GM12878 (cell line): ENCODE data around the gene TBRG1. TPM values are rescaled to one million over a fixed set of nuclear protein-coding genes. Genes with fewer than 3 reads are reported as not detected.

ENCODE experiments used
- ATAC-seq: fragments of 200-7000 bp; cut with Tn5 transposase; 3 replicates; pipeline ENCODE4 v1.9.1; 2020; ENCODE audit warnings: mild to moderate bottlenecking, moderate library complexity
- BruUV-seq: library from RNA; stranded (reverse); fragments of 400-500 nt; replicated peaks from 2 replicates; lab custom pipeline; 2021; lab: Mats Ljungman, UMichigan
- CTCF ChIA-PET: fragments of 300-600 bp; sonication (Branson Sonifier 250); formaldehyde crosslinking; extraction: SDS; loops from one replicate; lab custom pipeline; 2021; ENCODE audit warnings: inconsistent platforms; lab: Yijun Ruan, JAX
- POLR2A ChIA-PET: fragments of 350-600 bp; formaldehyde crosslinking; extraction: SDS; loops from one replicate; lab custom pipeline; 2021; ENCODE audit warnings: inconsistent platforms; lab: Charles Lee
- RAD21 ChIA-PET: fragments of 300-600 bp; sonication (Branson Sonifier 250); formaldehyde crosslinking; loops from one replicate; lab custom pipeline; 2023; ENCODE audit warnings: antibody characterized with exemption; ENCODE audit not compliant: unreplicated experiment; lab: Charles Lee
- SMC1A ChIA-PET: fragments of 300-600 bp; sonication (Branson Sonifier 250); formaldehyde crosslinking; loops from one replicate; lab custom pipeline; 2023; ENCODE audit not compliant: unreplicated experiment, uncharacterized antibody; lab: Charles Lee
- DNase-seq: peaks from one replicate; pipeline ENCODE4 v3.0.0-alpha.2; 2011; ENCODE audit warnings: low read depth, low spot score
- FAIRE-seq: peaks from 3 replicates; lab custom pipeline; 2011; peaks lifted over from hg19 to GRCh38; lab: Jason Lieb, UNC
- H2AFZ ChIP-seq: 2 replicates; pipeline ENCODE4 v1.6.0; 2011; ENCODE audit warnings: low read depth, low read length, control low read depth; ENCODE audit not compliant: control insufficient read depth
- H3K27ac ChIP-seq: 2 replicates; pipeline ENCODE4 v1.5.1; 2011; ENCODE audit warnings: control low read depth; ENCODE audit not compliant: control insufficient read depth, insufficient read depth
- H3K27me3 ChIP-seq, 2 experiments: replicated peaks in 1 of 2; 2 replicates each; pipeline versions ENCODE4 v1.6.0 to v1.6.1; 2011; ENCODE audit warnings: low read length in 1 of 2; ENCODE audit not compliant: control insufficient read depth in 2 of 2, insufficient read depth in 2 of 2
- H3K36me3 ChIP-seq, 2 experiments: 2 replicates each; pipeline ENCODE4 v1.5.1; 2011; ENCODE audit warnings: low read length in 1 of 2; ENCODE audit not compliant: control insufficient read depth in 2 of 2, insufficient read depth in 2 of 2
- H3K4me1 ChIP-seq: 2 replicates; pipeline ENCODE4 v1.6.1; 2011; ENCODE audit warnings: mild to moderate bottlenecking, low read length, moderate library complexity, mixed read lengths; ENCODE audit not compliant: control insufficient read depth, insufficient read depth
- H3K4me2 ChIP-seq: 2 replicates; pipeline ENCODE4 v1.6.0; 2011; ENCODE audit warnings: control low read depth; ENCODE audit not compliant: control insufficient read depth, insufficient read depth
- H3K4me3 ChIP-seq: fragments of 200-600 bp; sonication (generic); 2 replicates; pipeline ENCODE4 v1.5.1; 2016
- H3K79me2 ChIP-seq: 2 replicates; pipeline ENCODE4 v1.6.0; 2011; ENCODE audit warnings: low read length; ENCODE audit not compliant: control insufficient read depth, insufficient read depth
- H3K9ac ChIP-seq: 2 replicates; pipeline ENCODE4 v1.8.0; 2011; ENCODE audit warnings: low read length, control low read depth, mixed read lengths; ENCODE audit not compliant: control insufficient read depth, insufficient read depth
- H3K9me3 ChIP-seq: replicated peaks from 3 replicates; pipeline ENCODE4 v1.5.1; 2011; ENCODE audit warnings: mild to moderate bottlenecking, low read length; ENCODE audit not compliant: control insufficient read depth, insufficient read depth
- H4K20me1 ChIP-seq: 2 replicates; pipeline ENCODE4 v1.6.0; 2011; ENCODE audit not compliant: control insufficient read depth, insufficient read depth
- BMI1 ChIP-seq: fragments of 450-650 bp; IDR thresholded peaks from 2 replicates; pipeline ENCODE4 v1.6.1; 2016; ENCODE audit warnings: mild to moderate bottlenecking, moderate library complexity, borderline replicate concordance
- DPF2 ChIP-seq: fragments of 450-650 bp; IDR thresholded peaks from 2 replicates; pipeline ENCODE4 v1.6.1; 2017; ENCODE audit warnings: mild to moderate bottlenecking
- LARP7 ChIP-seq: fragments of 450-650 bp; IDR thresholded peaks from 2 replicates; pipeline ENCODE4 v1.6.1; 2017; ENCODE audit warnings: mild to moderate bottlenecking
- MAX ChIP-seq: IDR thresholded peaks from 2 replicates; pipeline ENCODE4 v1.6.1; 2012; ENCODE audit warnings: low read depth, low read length, improper control_type of control experiment
- NR2F1 ChIP-seq: fragments of 450-650 bp; conservative IDR thresholded peaks from 2 replicates; pipeline ENCODE4 v1.6.1; 2017; ENCODE audit warnings: mild to moderate bottlenecking
- RAD51 ChIP-seq: fragments of 450-650 bp; IDR thresholded peaks from 2 replicates; pipeline ENCODE4 v1.6.1; 2016; ENCODE audit warnings: moderate library complexity, mild to moderate bottlenecking, inconsistent platforms
- SP1 ChIP-seq: IDR thresholded peaks from one replicate; pipeline ENCODE4 v1.6.1; 2011; ENCODE audit warnings: low read depth, low read length
- TCF3 ChIP-seq: IDR thresholded peaks from 2 replicates; pipeline ENCODE4 v1.6.1; 2012; ENCODE audit warnings: low read depth, mild to moderate bottlenecking, low read length, borderline replicate concordance; ENCODE audit not compliant: insufficient read depth
- ZBTB11 ChIP-seq: fragments of 450-650 bp; formaldehyde crosslinking; IDR thresholded peaks from 2 replicates; pipeline ENCODE4 v1.5.0; 2022; ENCODE audit warnings: mild to moderate bottlenecking, missing genetic modification characterization
- ZNF622 ChIP-seq: fragments of 450-650 bp; IDR thresholded peaks from 2 replicates; pipeline ENCODE4 v1.6.1; 2017; ENCODE audit warnings: mild to moderate bottlenecking, inconsistent platforms
- WGBS: methylation state at CpG from one replicate; pipeline ENCODE4 v1.1.6; 2016; ENCODE audit warnings: low lambda C conversion rate; ENCODE audit not compliant: insufficient replicate concordance, insufficient coverage; ENCODE audit errors: missing lambda C conversion rate; 5-methylcytosine and 5-hydroxymethylcytosine counted together
- in situ Hi-C: fragments of 300-500 bp; cut with MboI; formaldehyde crosslinking; loops from 9 replicates; pipeline ENCODE4 v1.14.3; 2018; ENCODE audit warnings: mixed read lengths
- intact Hi-C: fragments of 100-400 bp; cut with micrococcal nuclease; formaldehyde crosslinking; loops from one replicate; pipeline ENCODE4 v1.14.2; 2022; ENCODE audit not compliant: unreplicated experiment
- polyA plus RNA-seq, 11 experiments: library from polyadenylated mRNA; depleted of rRNA in 4 of 11; unstranded in 6 of 11; stranded (reverse) in 5 of 11; fragments of >200 nt; fragmentation: Nextera tagmentation in 4 of 11; fragmentation: Illumina TruSeq in 1 of 11; extraction: Ambion mirVana in 4 of 11; extraction: Trizol in 1 of 11; gene quantifications; 1 replicate in 1 of 11; 2 replicates in 10 of 11; pipeline versions ENCODE4 v1.2.1 to v1.2.3, GENCODE V29; 2011 to 2016; ENCODE audit warnings: inconsistent platforms in 2 of 11, missing spikeins in 2 of 11, low read depth in 1 of 11
- total RNA-seq, 4 experiments: library from RNA; depleted of rRNA in 3 of 4; stranded (reverse); fragments of >200 nt in 3 of 4; fragmentation: Illumina TruSeq in 1 of 4; extraction: Trizol in 1 of 4; gene quantifications; 2 replicates each; pipeline versions ENCODE4 v1.2.1 to v1.2.3, GENCODE V29; 2013 to 2021

Gene TBRG1
- total and polyA plus RNA-seq, 10 of the 15 experiments (the other 5 are each of a cell fraction or from before 2014, with no cell fraction given) = 12.3 to 46.6 (median 26.2) TPM

GRCh38 chr11:124678416-124678815 lies 55.8 kb downstream of the TBRG1 start (continued):
- TF ChIP-seq ZNF622 (no peak), ZBTB11 (CRISPR knock-in tag) (no peak), MAX (no peak), DPF2 (no peak), TCF3 (no peak), BMI1 (no peak)

GRCh38 chr11:124681421-124681820 lies 58.8 kb downstream of the TBRG1 start:
- Histone ChIP-seq H2AFZ (no peak overlapping the region), H3K27me3 (no peaks in the 10 kb centered on the region), H4K20me1 (no peaks in the 10 kb centered on the region), H3K9me3 (peaks cover 11% of the 10 kb centered on the region; the same call in 2 of the 3 replicates), H3K36me3 (no peaks in the 10 kb centered on the region), H3K4me2 (no peak overlapping the region), H3K27ac (no peak overlapping the region), H3K4me1 (no peaks in the 10 kb centered on the region), H3K4me3 (no peak overlapping the region), H3K79me2 (no peaks in the 10 kb centered on the region), H3K9ac (no peak overlapping the region)
- CTCF ChIA-PET = interaction anchor here (1.5 kb wide), 1 partner anchor 12 kb away, joined by 4 read pairs; no protein-coding TSS in a partner anchor
- BruUV-seq = no TSS peak
- FAIRE-seq = no peak
- RAD21 ChIA-PET = no interaction called here
- intact Hi-C loops (no loop called here), in situ Hi-C loops (no loop called here)
- TF ChIP-seq LARP7 (no peak), SP1 (no peak), NR2F1 (no peak), RAD51 (no peak)
- WGBS = 63% methylated on average over 2 of the region's 2 CpGs
- no peak for ATAC-seq
- POLR2A ChIA-PET = no interaction called here
- DNase-seq = no peak
- SMC1A ChIA-PET = interaction anchor here (0.7 to 1.7 kb wide), 2 partner anchors 11 to 17 kb away, joined by 3 read pairs; no protein-coding TSS in a partner anchor
